Fibroblast of the aortic adventitia (primary cell): ENCODE results near the gene EEF1AKMT1. TPM values are rescaled to one million over a fixed set of nuclear protein-coding genes. Genes with fewer than 3 reads are reported as not detected.
A peak's percentile ranks its signal among the peaks of the same experiment; 100 is the strongest.

ENCODE experiments used
- DNase-seq: peaks from one replicate; pipeline ENCODE4 v3.0.0-alpha.2; 2010; ENCODE audit warnings: low read depth
- H3K4me3 ChIP-seq: 2 replicates; pipeline ENCODE4 v1.5.1; 2011; ENCODE audit warnings: low read depth, mild to moderate bottlenecking, control low read depth, low read length, moderate library complexity
- CTCF ChIP-seq: IDR thresholded peaks from 2 replicates; pipeline ENCODE4 v1.5.1; 2011; ENCODE audit warnings: mild to moderate bottlenecking, low read length, control low read depth, inconsistent platforms; ENCODE audit not compliant: insufficient read depth
- total RNA-seq: library from RNA; depleted of rRNA; stranded (reverse); fragments of >200 nt; gene quantifications from 2 replicates; pipeline ENCODE4 v1.2.3, GENCODE V29; 2012; ENCODE audit warnings: low replicate concordance

EEF1AKMT1 gene
- total RNA-seq, 1 donor, result 15.9 TPM

DNA sequence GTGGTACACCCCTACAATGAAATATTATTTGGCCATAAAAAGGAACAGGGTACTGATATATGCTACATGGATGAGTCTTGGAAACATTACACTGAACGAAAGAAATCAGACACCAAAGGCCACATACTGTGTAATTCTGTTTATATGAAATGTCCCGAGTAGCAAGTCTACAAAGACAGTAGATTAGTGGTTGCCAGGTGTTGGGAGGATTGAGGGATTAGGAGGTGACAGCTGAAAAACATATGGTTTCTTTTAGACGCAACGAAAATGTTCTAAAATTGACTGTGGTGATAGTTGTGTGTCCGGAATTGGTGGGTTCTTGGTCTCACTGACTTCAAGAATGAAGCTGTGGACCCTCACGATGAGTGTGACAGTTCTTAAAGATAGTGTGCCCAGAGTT is 35.1 kb downstream of the EEF1AKMT1 start:
- no peak overlapping the region for H3K4me3 ChIP-seq
- TF ChIP-seq CTCF, result no peak
- DNase-seq, result no peak

GRCh38 chr13:20729633-20730585 is 43.9 kb downstream of the EEF1AKMT1 start:
- no peak overlapping the region for H3K4me3 ChIP-seq
- no peak for TF ChIP-seq CTCF
- no peak for DNase-seq

GRCh38 chr13:20728579-20729311 is 45.0 kb downstream of the EEF1AKMT1 start:
- DNase-seq, result peak; percentile 60
- H3K4me3 ChIP-seq, result no peak overlapping the region
- TF ChIP-seq CTCF, result no peak

- DNase-seq, result no peak
- H3K4me3 ChIP-seq, result no peak overlapping the region
- TF ChIP-seq CTCF, result no peak
Measured at GRCh38 chr13:20727856-20728255, 45.9 kb downstream of the EEF1AKMT1 start.

- peak overlapping the region; percentile 39 for H3K4me3 ChIP-seq
- peak; percentile 77 for DNase-seq
- TF ChIP-seq CTCF, result peak; percentile 2
Measured at GRCh38 chr13:20721454-20722357, 52.1 kb downstream of the EEF1AKMT1 start.

DNA sequence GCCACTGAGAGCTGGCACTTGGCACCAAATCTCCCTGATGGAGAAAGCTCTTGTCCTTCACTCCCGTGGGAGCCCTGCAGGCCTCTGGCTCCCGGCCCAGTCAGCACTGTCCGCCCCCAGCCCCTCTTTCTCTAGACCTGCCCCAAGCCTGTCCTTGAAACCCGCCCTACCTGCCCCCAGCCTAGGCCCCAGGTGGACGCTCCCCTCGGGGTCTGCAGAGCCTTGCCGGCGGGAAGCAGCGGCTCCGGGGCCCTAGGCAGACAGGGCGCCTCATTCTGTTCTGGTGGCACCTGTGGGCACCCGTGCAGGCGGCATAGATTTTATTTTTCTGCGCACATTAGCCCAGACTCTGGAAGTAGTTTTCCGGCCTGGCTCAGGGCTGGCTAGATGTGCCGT is 52.7 kb downstream of the EEF1AKMT1 start:
- no peak overlapping the region for H3K4me3 ChIP-seq
- no peak for TF ChIP-seq CTCF
- no peak for DNase-seq
